ENCODE data around the gene ABCG5.

Gene ABCG5

GRCh38 chr2:43842866-43843226, 4.2 kb upstream of the ABCG5 start:
- DNase-seq (ENCODE audit: low read depth), result no peak
- no peak for TF ChIP-seq CTCF (conservative IDR thresholded peaks at IDR 0.05; ENCODE audit: low read length)
- no peak overlapping the region for H3K4me3 ChIP-seq (ENCODE audit: low read length)

- no peak for DNase-seq (ENCODE audit: low read depth)
- TF ChIP-seq CTCF (conservative IDR thresholded peaks at IDR 0.05; ENCODE audit: low read length), result no peak
- H3K4me3 ChIP-seq (ENCODE audit: low read length), result no peak overlapping the region
Observed at GRCh38 chr2:43841949-43842865, 3.6 kb upstream of the ABCG5 start.

- H3K4me3 ChIP-seq (ENCODE audit: low read length), result no peak overlapping the region
- TF ChIP-seq CTCF (conservative IDR thresholded peaks at IDR 0.05; ENCODE audit: low read length), result no peak
- peak; percentile 3 for DNase-seq (ENCODE audit: low read depth)
Observed at GRCh38 chr2:43840965-43841364, 2.3 kb upstream of the ABCG5 start.

GRCh38 chr2:43839776-43840564, 1.3 kb upstream of the ABCG5 start:
- H3K4me3 ChIP-seq (ENCODE audit: low read length), result no peak overlapping the region
- DNase-seq (ENCODE audit: low read depth), result no peak
- TF ChIP-seq CTCF (conservative IDR thresholded peaks at IDR 0.05; ENCODE audit: low read length), result no peak

- H3K4me3 ChIP-seq (ENCODE audit: low read length), result no peak overlapping the region
- TF ChIP-seq CTCF (conservative IDR thresholded peaks at IDR 0.05; ENCODE audit: low read length), result no peak
- no peak for DNase-seq (ENCODE audit: low read depth)
Observed at GRCh38 chr2:43837831-43838559, 644 bp downstream of the ABCG5 start.

GRCh38 chr2:43837033-43837432, 1.6 kb downstream of the ABCG5 start:
- no peak for DNase-seq (ENCODE audit: low read depth)
- H3K4me3 ChIP-seq (ENCODE audit: low read length), result no peak overlapping the region
- TF ChIP-seq CTCF (conservative IDR thresholded peaks at IDR 0.05; ENCODE audit: low read length), result no peak
